CD14-positive monocyte (primary cell): ENCODE results near the gene CCT6A. TPM values are rescaled to one million over a fixed set of nuclear protein-coding genes. Genes with fewer than 3 reads are reported as not detected.

Experiments
- polyA plus RNA-seq, 3 donors: library from polyadenylated mRNA; depleted of rRNA in 1 of 3; unstranded in 2 of 3; stranded (reverse) in 1 of 3; fragments of 300-500 nt in 2 of 3; fragments of >200 nt in 1 of 3; fragmentation: Illumina TruSeq in 2 of 3; gene quantifications; 1 replicate in 2 of 3; 2 replicates in 1 of 3; pipeline ENCODE4 v1.2.3, GENCODE V29; 2012 to 2021
- small RNA-seq: library from RNA; depleted of rRNA; stranded (forward); fragments of <200 nt; gene quantifications from one replicate; pipeline ENCODE3, GENCODE V24; 2012; ENCODE audit warnings: low read depth; ENCODE audit not compliant: insufficient read length

The CCT6A gene
- polyA plus RNA-seq, 3 donors = 62.3 to 81.4 (median 63.3) TPM

Small RNAs within 50 kb of the gene (small RNA-seq; reads per million reads assigned to genes)
- gene SNORA15 (not detected), gene SNORA22B (not detected)

Other genes starting within 250 kb of the CCT6A start
- not detected for gene SEPTIN14, start 189.0 kb upstream of the CCT6A start, polyA plus RNA-seq
- gene ZNF713, start 164.3 kb upstream of the CCT6A start, polyA plus RNA-seq = 1 to 10 TPM; 1.3 to 2.7 (median 1.3) TPM
- 10 to 100 TPM in 2 of 3 donors, 1 to 10 TPM in 1; 6.1 to 14.6 (median 10.9) TPM for gene MRPS17, start 99.9 kb upstream of the CCT6A start, polyA plus RNA-seq
- 10 to 100 TPM; 43.2 to 97.5 (median 88.0) TPM for gene NIPSNAP2, start 87.2 kb upstream of the CCT6A start, polyA plus RNA-seq
- gene PSPH, start 321 bp upstream of the CCT6A start, polyA plus RNA-seq = 1 to 10 TPM; 1.7 to 6.7 (median 5.3) TPM
- gene SUMF2, start 12.5 kb downstream of the CCT6A start, polyA plus RNA-seq = 10 to 100 TPM; 69.5 to 88.2 (median 75.0) TPM
- 1 to 10 TPM in 1 of 3 donors, not detected in 2; 1.1 TPM for gene PHKG1, start 41.2 kb downstream of the CCT6A start, polyA plus RNA-seq
- gene CHCHD2, start 54.7 kb downstream of the CCT6A start, polyA plus RNA-seq = 100 to 1,000 TPM; 241 to 500 (median 412) TPM
- gene NUPR2, start 64.7 kb downstream of the CCT6A start, polyA plus RNA-seq = not detected